Effector memory CD8-positive, alpha-beta T cell (primary cell): Measurements from ENCODE around the gene ACTR8.
A peak's percentile ranks its signal among the peaks of the same experiment; 100 is the strongest.

ENCODE experiments used
- ATAC-seq: fragments of 150-1000 bp; cut with Tn5 transposase; replicated peaks from 2 replicates; pipeline ENCODE4 v1.10.0; 2021; ENCODE audit warnings: mild to moderate bottlenecking, moderate library complexity
- DNase-seq, 3 experiments: peaks; one replicate each; pipeline ENCODE4 v3.0.0; 2021
- H3K27ac Mint-ChIP-seq, 2 donors: one replicate each; pipeline ENCODE4 v1.8.0; 2022; ENCODE audit warnings: mild to moderate bottlenecking in 2 of 2, mixed read lengths in 2 of 2, moderate library complexity in 2 of 2
- H3K27me3 Mint-ChIP-seq, 2 donors: one replicate each; pipeline ENCODE4 v1.8.0; 2022; ENCODE audit warnings: mixed read lengths in 2 of 2
- H3K36me3 Mint-ChIP-seq: one replicate; pipeline ENCODE4 v1.8.0; 2022; ENCODE audit warnings: mild to moderate bottlenecking, moderate library complexity, mixed read lengths; ENCODE audit not compliant: insufficient read depth
- H3K4me1 Mint-ChIP-seq, 2 donors: one replicate each; pipeline ENCODE4 v1.8.0; 2022; ENCODE audit warnings: low read depth in 2 of 2, mixed read lengths in 2 of 2
- H3K4me3 Mint-ChIP-seq, 2 donors: one replicate each; pipeline ENCODE4 v1.8.0; 2022; ENCODE audit warnings: mild to moderate bottlenecking in 2 of 2, mixed read lengths in 2 of 2, moderate library complexity in 2 of 2
- H3K9me3 Mint-ChIP-seq, 2 donors: one replicate each; pipeline ENCODE4 v1.8.0; 2022; ENCODE audit warnings: mixed read lengths in 2 of 2

ACTR8 gene

GRCh38 chr3:53822331-53822741 lies 59.6 kb downstream of the ACTR8 start:
- no peak overlapping the region for H3K27ac Mint-ChIP-seq
- peaks cover 0 to 27% of the 10 kb centered on the region in 2 donors for H3K27me3 Mint-ChIP-seq
- peaks cover 0 to 5% of the 10 kb centered on the region in 2 donors for H3K4me1 Mint-ChIP-seq
- no peaks in the 10 kb centered on the region for H3K36me3 Mint-ChIP-seq
- no peaks in the 10 kb centered on the region for H3K9me3 Mint-ChIP-seq
- ATAC-seq (no peak), DNase-seq (no peak)
- no peak overlapping the region for H3K4me3 Mint-ChIP-seq

- DNase-seq (no peak), ATAC-seq (no peak)
- peaks cover 0 to 5% of the 10 kb centered on the region in 2 donors for H3K4me1 Mint-ChIP-seq
- H3K36me3 Mint-ChIP-seq, result peaks cover 2% of the 10 kb centered on the region
- H3K9me3 Mint-ChIP-seq, result no peaks in the 10 kb centered on the region
- no peak overlapping the region for H3K27ac Mint-ChIP-seq
- H3K4me3 Mint-ChIP-seq, result no peak overlapping the region
- peaks cover 0 to 30% of the 10 kb centered on the region in 2 donors for H3K27me3 Mint-ChIP-seq
Observed at GRCh38 chr3:53821631-53822121, 60.3 kb downstream of the ACTR8 start.

- Mint-ChIP-seq H3K9me3 (no peaks in the 10 kb centered on the region), H3K36me3 (peaks cover 3% of the 10 kb centered on the region), H3K27me3 (peaks cover 0 to 30% of the 10 kb centered on the region in 2 donors), H3K4me1 (peaks cover 0 to 5% of the 10 kb centered on the region in 2 donors), H3K4me3 (no peak overlapping the region), H3K27ac (no peak overlapping the region)
- no peak for DNase-seq
- no peak for ATAC-seq
Observed at GRCh38 chr3:53820756-53821580, 61.0 kb downstream of the ACTR8 start.

GRCh38 chr3:53820084-53820483 lies 61.9 kb downstream of the ACTR8 start:
- H3K27ac Mint-ChIP-seq, result no peak overlapping the region
- DNase-seq (no peak), ATAC-seq (no peak)
- peaks cover 3% of the 10 kb centered on the region for H3K36me3 Mint-ChIP-seq
- H3K4me3 Mint-ChIP-seq, result no peak overlapping the region
- peaks cover 0 to 30% of the 10 kb centered on the region in 2 donors for H3K27me3 Mint-ChIP-seq
- no peaks in the 10 kb centered on the region for H3K9me3 Mint-ChIP-seq
- H3K4me1 Mint-ChIP-seq, result peaks cover 0 to 5% of the 10 kb centered on the region in 2 donors

- peaks cover 0 to 29% of the 10 kb centered on the region in 2 donors for H3K27me3 Mint-ChIP-seq
- peaks cover 3% of the 10 kb centered on the region for H3K36me3 Mint-ChIP-seq
- peaks cover 0 to 5% of the 10 kb centered on the region in 2 donors for H3K4me1 Mint-ChIP-seq
- DNase-seq, result no peak
- ATAC-seq, result no peak
- no peaks in the 10 kb centered on the region for H3K9me3 Mint-ChIP-seq
- H3K27ac Mint-ChIP-seq, result no peak overlapping the region
- no peak overlapping the region for H3K4me3 Mint-ChIP-seq
Observed at GRCh38 chr3:53819163-53819868, 62.6 kb downstream of the ACTR8 start.

GRCh38 chr3:53818221-53819162 lies 63.5 kb downstream of the ACTR8 start:
- Mint-ChIP-seq H3K27ac (peak overlapping the region in 1 of 2 donors; percentile 12), H3K4me1 (peaks cover 0 to 5% of the 10 kb centered on the region in 2 donors), H3K36me3 (peaks cover 3% of the 10 kb centered on the region), H3K27me3 (peaks cover 0 to 24% of the 10 kb centered on the region in 2 donors), H3K4me3 (peak overlapping the region in 1 of 2 donors; percentile 54), H3K9me3 (no peaks in the 10 kb centered on the region)
- DNase-seq (no peak), ATAC-seq (no peak)

- Mint-ChIP-seq H3K4me1 (peaks cover 0 to 5% of the 10 kb centered on the region in 2 donors), H3K27me3 (peaks cover 0 to 24% of the 10 kb centered on the region in 2 donors), H3K36me3 (peaks cover 3% of the 10 kb centered on the region), H3K4me3 (peak overlapping the region in 1 of 2 donors; percentile 54), H3K27ac (peak overlapping the region in 1 of 2 donors; percentile 12), H3K9me3 (no peaks in the 10 kb centered on the region)
- DNase-seq, result no peak
- ATAC-seq, result no peak
Observed at GRCh38 chr3:53817809-53818208, 64.1 kb downstream of the ACTR8 start.

GRCh38 chr3:53817211-53817610 lies 64.7 kb downstream of the ACTR8 start:
- DNase-seq (no peak), ATAC-seq (no peak)
- Mint-ChIP-seq H3K9me3 (no peaks in the 10 kb centered on the region), H3K36me3 (peaks cover 3% of the 10 kb centered on the region), H3K4me3 (no peak overlapping the region), H3K4me1 (peaks cover 0 to 5% of the 10 kb centered on the region in 2 donors), H3K27me3 (peaks cover 0 to 24% of the 10 kb centered on the region in 2 donors), H3K27ac (no peak overlapping the region)
